Gastrocnemius medialis (tissue), 4 donors: Measurements from ENCODE around the gene HIGD2A. TPM values are rescaled to one million over a fixed set of nuclear protein-coding genes. Genes with fewer than 3 reads are reported as not detected.

Source experiments
- ATAC-seq, 2 donors: fragments of 150-250 bp; one replicate each; pipeline ENCODE4 v1.9.1; 2016
- DNase-seq, 2 donors: peaks; one replicate each; pipeline ENCODE4 v3.0.0-alpha.2; 2019
- H3K27ac ChIP-seq, 4 donors: fragments of 200-600 bp; sonication (generic); 1 replicate in 1 of 4; 2 replicates in 3 of 4; pipeline ENCODE4 v1.5.1; 2016 to 2018; ENCODE audit warnings: mild to moderate bottlenecking in 2 of 4, moderate library complexity in 1 of 4
- H3K27me3 ChIP-seq, 3 donors: fragments of 200-600 bp; sonication (generic) in 2 of 3; 1 replicate in 1 of 3; 2 replicates in 2 of 3; pipeline versions ENCODE4 v1.5.1 to v1.6.0; 2016 to 2019; ENCODE audit warnings: mild to moderate bottlenecking in 1 of 3, moderate library complexity in 1 of 3
- H3K36me3 ChIP-seq, 2 donors: fragments of 200-600 bp; sonication (generic) in 1 of 2; one replicate each; pipeline ENCODE4 v1.5.1; 2017 to 2018
- H3K4me1 ChIP-seq, 2 donors: fragments of 200-600 bp; sonication (generic) in 1 of 2; one replicate each; pipeline ENCODE4 v1.5.1; 2016 to 2017; ENCODE audit warnings: mild to moderate bottlenecking in 2 of 2
- H3K4me3 ChIP-seq, 4 donors: fragments of 200-600 bp; sonication (generic) in 3 of 4; 1 replicate in 1 of 4; 2 replicates in 3 of 4; pipeline ENCODE4 v1.5.1; 2016 to 2019; ENCODE audit warnings: mild to moderate bottlenecking in 2 of 4
- H3K9me3 ChIP-seq, 3 donors: fragments of 200-600 bp; sonication (generic) in 2 of 3; 1 replicate in 1 of 3; 2 replicates in 2 of 3; pipeline ENCODE4 v1.5.1; 2016 to 2019
- POLR2A ChIP-seq, 2 donors: fragments of 450-650 bp; IDR thresholded peaks; one replicate each; pipeline ENCODE4 v1.6.1; 2017; ENCODE audit warnings: antibody characterized with exemption in 2 of 2, mild to moderate bottlenecking in 2 of 2, moderate library complexity in 2 of 2
- in situ Hi-C, 4 donors: fragments of 200-750 bp; cut with MboI; loops; one replicate each; pipeline versions ENCODE4 v1.15.0 to v1.8.0; 2017; ENCODE audit warnings: low sequenced_read_pairs in 4 of 4
- intact Hi-C: fragments of 100-400 bp; cut with DNase I; formaldehyde crosslinking; loops from one replicate; pipeline ENCODE4 v1.15.1; 2023; ENCODE audit warnings: low total_unique reads
- total RNA-seq, 4 donors: library from RNA; depleted of rRNA; stranded (reverse); fragments of >200 nt; gene quantifications; one replicate each; pipeline versions ENCODE4 v1.1.0 to v1.2.3, GENCODE V29; 2016
- TF ChIP-seq, protein P1 (sequence below), 5 experiments: fragments of 450-650 bp in 3 of 5; fragments of 200-600 bp in 2 of 5; sonication (generic) in 2 of 5; IDR thresholded peaks in 4 of 5; conservative IDR thresholded peaks in 1 of 5; 1 replicate in 4 of 5; 2 replicates in 1 of 5; pipeline ENCODE4 v1.5.1; 2016 to 2019; ENCODE audit warnings: antibody characterized with exemption in 5 of 5, mild to moderate bottlenecking in 3 of 5, moderate library complexity in 3 of 5

The HIGD2A gene
- total RNA-seq, 4 donors from 2014 or later: 189 to 274 (median 229) TPM

DNA sequence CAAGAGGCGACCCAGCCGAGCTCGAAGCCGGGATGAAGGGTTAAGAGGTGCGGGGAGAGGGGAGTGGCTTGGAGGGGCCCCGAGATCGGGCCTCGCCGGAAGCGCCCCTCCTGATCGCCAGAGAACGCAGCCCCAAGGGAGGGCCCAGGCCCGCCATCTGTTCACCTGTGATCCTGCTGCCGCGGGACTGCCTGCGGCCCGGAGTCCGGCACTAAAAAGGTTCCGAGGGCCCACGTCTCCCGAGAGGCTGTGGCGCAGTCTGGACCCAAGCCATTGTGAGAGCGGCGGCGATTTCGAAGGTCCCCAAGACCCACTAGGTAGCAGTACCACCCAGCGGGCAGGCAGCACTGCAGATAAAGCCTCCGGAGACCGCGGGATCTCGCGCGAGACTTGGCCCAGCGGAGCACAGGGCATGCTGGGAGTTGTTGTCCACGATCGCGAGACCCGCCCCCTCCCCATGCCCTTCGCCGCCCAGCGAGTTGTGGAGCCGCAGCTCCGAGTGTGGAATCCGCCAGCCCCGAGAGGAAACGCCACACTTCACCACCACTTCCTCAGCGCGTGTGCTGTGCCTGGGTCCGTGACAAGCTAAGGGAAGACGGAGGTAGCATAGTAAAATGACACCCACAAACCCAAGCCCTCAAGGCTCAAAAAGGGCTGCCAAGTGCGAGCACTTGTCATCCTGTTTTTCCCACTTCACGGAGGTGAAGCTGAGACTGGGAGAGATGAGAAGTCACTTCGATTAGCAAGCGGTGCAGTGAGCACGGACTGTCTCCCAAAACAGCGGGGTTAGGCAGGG is 26.9 kb upstream of the HIGD2A start, which contains the start of gene KIAA1191:
Gene KIAA1191 (minus strand): TSS at position 328 of the 796 bp plus-strand sequence. CDS start 2,256 bp downstream, outside the sequence.
- Histone ChIP-seq H3K9me3 (no peaks in the 10 kb centered on the region), H3K27ac (peak within 1 kb of the TSS; percentile 92 to 97 (median 94)), H3K4me3 (peak within 1 kb of the TSS; percentile 83 to 99 (median 96)), H3K4me1 (peaks cover 14 to 28% of the 10 kb centered on the region in 2 donors), H3K27me3 (no peaks in the 10 kb centered on the region), H3K36me3 (peaks cover 0 to 19% of the 10 kb centered on the region in 2 donors)
- ATAC-seq (peak; percentile 85 to 87), DNase-seq (peak; percentile 94 to 96)
- intact Hi-C loops (loop anchor here (1.0 to 2.0 kb wide), 4 partner anchors 27 to 175 kb away; partner anchors contain the start of genes CLTB, FAF2, HIGD2A and NOP16), in situ Hi-C loops (no loop called here)
- TF ChIP-seq POLR2A (IDR thresholded peaks at IDR 0.05): peak; percentile 97 to 98
- TF ChIP-seq, protein P1, sequence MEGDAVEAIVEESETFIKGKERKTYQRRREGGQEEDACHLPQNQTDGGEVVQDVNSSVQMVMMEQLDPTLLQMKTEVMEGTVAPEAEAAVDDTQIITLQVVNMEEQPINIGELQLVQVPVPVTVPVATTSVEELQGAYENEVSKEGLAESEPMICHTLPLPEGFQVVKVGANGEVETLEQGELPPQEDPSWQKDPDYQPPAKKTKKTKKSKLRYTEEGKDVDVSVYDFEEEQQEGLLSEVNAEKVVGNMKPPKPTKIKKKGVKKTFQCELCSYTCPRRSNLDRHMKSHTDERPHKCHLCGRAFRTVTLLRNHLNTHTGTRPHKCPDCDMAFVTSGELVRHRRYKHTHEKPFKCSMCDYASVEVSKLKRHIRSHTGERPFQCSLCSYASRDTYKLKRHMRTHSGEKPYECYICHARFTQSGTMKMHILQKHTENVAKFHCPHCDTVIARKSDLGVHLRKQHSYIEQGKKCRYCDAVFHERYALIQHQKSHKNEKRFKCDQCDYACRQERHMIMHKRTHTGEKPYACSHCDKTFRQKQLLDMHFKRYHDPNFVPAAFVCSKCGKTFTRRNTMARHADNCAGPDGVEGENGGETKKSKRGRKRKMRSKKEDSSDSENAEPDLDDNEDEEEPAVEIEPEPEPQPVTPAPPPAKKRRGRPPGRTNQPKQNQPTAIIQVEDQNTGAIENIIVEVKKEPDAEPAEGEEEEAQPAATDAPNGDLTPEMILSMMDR (IDR thresholded peaks at IDR 0.05 in 4 of 5, conservative IDR thresholded peaks at IDR 0.05 in 1 of 5): peak in 2 of 5 experiments; percentile 34 to 51

DNA sequence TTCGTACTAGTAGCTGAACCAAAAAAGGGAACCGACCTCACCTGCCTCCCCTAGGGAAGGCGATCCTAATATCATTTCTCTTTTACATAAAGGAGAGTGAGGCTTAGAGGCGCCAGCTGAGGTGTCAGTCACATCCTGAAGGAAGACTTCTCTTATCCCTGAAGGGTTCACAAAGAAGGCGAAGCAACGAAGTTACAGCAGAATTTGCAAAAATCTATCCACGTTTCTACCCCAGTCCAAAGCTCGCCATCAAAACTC is 26.4 kb upstream of the HIGD2A start:
- DNase-seq: no peak
- in situ Hi-C loops (no loop called here), intact Hi-C loops (no loop called here)
- Histone ChIP-seq H3K4me3 (peak overlapping the region; percentile 83 to 99 (median 96)), H3K9me3 (no peaks in the 10 kb centered on the region), H3K36me3 (peaks cover 0 to 15% of the 10 kb centered on the region in 2 donors), H3K4me1 (peaks cover 14 to 28% of the 10 kb centered on the region in 2 donors), H3K27ac (peak overlapping the region; percentile 92 to 97 (median 94)), H3K27me3 (no peaks in the 10 kb centered on the region)
- peak in 1 of 2 donors; percentile 5 for ATAC-seq
- TF ChIP-seq, protein P1 (IDR thresholded peaks at IDR 0.05 in 4 of 5, conservative IDR thresholded peaks at IDR 0.05 in 1 of 5): no peak
- TF ChIP-seq POLR2A (IDR thresholded peaks at IDR 0.05): no peak

DNA sequence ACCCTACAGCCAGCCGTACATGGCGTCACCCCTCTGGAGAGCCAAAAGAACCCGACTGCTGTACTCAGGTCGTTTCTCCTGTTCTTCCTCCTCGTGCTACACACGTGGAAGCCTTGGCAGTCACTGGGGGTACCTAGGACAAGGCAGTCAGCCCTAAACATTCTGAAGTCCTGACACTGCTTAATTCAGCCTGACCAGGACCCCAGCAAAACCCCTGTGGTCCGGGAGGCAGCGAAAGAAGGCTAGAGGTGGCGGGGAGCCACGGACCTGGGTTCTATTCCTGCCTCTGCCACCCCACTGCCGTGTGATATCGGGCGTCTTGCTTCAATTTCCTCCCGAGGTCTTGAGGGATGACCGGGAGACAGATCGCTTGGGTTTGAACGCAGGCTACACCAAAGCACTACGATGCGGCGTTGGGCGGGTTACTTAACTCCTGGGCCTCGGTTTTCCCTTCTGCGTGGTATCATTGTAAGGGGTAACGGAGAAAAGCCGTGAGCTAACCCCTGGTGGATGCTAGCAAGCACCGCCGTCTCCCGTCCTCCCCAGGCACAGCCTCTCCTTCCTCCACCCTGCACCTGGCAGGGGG is 23.7 kb upstream of the HIGD2A start:
- peak overlapping the region; percentile 61 to 77 (median 71) for H3K4me3 ChIP-seq
- H3K4me1 ChIP-seq: peaks cover 25 to 41% of the 10 kb centered on the region in 2 donors
- DNase-seq (no peak), ATAC-seq (no peak)
- no peaks in the 10 kb centered on the region for H3K27me3 ChIP-seq
- H3K9me3 ChIP-seq: no peaks in the 10 kb centered on the region
- TF ChIP-seq POLR2A (IDR thresholded peaks at IDR 0.05): no peak
- TF ChIP-seq, protein P1 (IDR thresholded peaks at IDR 0.05 in 4 of 5, conservative IDR thresholded peaks at IDR 0.05 in 1 of 5): no peak
- intact Hi-C loops: loop anchor here (1.0 kb wide), 1 partner anchor 83 kb away; the partner anchor contains the start of gene FAF2
- H3K27ac ChIP-seq: peak overlapping the region; percentile 95 to 97 (median 96)
- H3K36me3 ChIP-seq: peaks cover 0 to 9% of the 10 kb centered on the region in 2 donors
- in situ Hi-C loops: no loop called here

DNA sequence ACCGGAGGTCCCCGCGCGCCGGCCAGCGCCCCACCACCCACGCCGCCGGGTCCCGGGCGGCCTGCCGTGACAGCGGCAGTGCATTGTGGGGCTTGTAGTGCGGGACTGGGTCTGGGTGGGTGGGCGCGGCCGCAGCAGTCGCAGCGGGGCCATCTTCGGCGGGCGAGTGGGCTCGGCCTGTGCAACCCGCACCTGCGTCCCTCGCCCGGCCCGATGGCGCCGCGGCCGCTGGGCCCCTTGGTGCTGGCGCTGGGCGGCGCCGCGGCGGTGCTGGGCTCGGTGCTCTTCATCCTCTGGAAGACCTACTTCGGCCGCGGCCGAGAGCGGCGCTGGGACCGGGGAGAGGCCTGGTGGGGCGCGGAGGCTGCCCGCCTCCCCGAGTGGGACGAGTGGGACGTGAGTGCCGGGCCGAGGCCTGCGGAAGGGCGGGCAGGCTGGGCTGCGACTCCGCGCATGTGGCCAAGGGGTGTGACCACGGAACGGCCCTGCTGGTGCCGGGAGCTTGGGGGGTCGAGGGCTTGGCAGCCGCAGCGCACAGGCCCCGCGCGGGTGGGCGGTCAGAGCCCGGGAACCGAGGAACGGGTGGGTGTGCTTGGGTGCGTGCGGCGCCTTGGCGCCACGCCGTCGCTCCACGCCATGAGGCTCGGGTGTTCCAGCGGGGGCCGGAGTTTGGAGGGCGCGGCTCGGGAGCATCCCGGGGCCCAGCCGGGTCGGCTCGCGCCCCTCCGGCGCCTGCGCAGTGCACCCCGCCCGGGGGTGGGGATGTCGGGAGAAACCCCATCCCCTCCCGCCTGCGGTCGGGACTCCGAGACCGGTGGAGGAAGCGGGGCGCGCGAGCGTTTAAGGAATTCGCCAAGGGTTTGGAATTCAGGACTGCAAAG is 23.0 kb upstream of the HIGD2A start, which contains the start of gene ARL10:
Gene ARL10 (plus strand): TSS at position 137 of the 881 bp plus-strand sequence. CDS start 77 bp downstream, at position 214.
- Histone ChIP-seq H3K9me3 (no peaks in the 10 kb centered on the region), H3K27ac (peak within 1 kb of the TSS; percentile 95 to 97 (median 96)), H3K4me3 (peak within 1 kb of the TSS; percentile 61 to 77 (median 71)), H3K27me3 (no peaks in the 10 kb centered on the region), H3K36me3 (peaks cover 0 to 9% of the 10 kb centered on the region in 2 donors), H3K4me1 (peaks cover 24 to 39% of the 10 kb centered on the region in 2 donors)
- ATAC-seq (peak; percentile 9 to 13), DNase-seq (no peak)
- intact Hi-C loops: loop anchor here (1.0 kb wide), 1 partner anchor 83 kb away; the partner anchor contains the start of gene FAF2
- TF ChIP-seq POLR2A (IDR thresholded peaks at IDR 0.05): peak; percentile 53 to 73
- TF ChIP-seq, protein P1 (IDR thresholded peaks at IDR 0.05 in 4 of 5, conservative IDR thresholded peaks at IDR 0.05 in 1 of 5): no peak
- in situ Hi-C loops: no loop called here
